ENCODE measurements around the gene CTU1. TPM values are rescaled to one million over a fixed set of nuclear protein-coding genes. Genes with fewer than 3 reads are reported as not detected.

The CTU1 gene
- total and polyA plus RNA-seq, 10 of the 15 experiments (the other 5 are each of a cell fraction or from before 2014, with no cell fraction given): 0.02 to 10.5 (median 3.0) TPM; not detected in 1

- TF ChIP-seq, protein P1, sequence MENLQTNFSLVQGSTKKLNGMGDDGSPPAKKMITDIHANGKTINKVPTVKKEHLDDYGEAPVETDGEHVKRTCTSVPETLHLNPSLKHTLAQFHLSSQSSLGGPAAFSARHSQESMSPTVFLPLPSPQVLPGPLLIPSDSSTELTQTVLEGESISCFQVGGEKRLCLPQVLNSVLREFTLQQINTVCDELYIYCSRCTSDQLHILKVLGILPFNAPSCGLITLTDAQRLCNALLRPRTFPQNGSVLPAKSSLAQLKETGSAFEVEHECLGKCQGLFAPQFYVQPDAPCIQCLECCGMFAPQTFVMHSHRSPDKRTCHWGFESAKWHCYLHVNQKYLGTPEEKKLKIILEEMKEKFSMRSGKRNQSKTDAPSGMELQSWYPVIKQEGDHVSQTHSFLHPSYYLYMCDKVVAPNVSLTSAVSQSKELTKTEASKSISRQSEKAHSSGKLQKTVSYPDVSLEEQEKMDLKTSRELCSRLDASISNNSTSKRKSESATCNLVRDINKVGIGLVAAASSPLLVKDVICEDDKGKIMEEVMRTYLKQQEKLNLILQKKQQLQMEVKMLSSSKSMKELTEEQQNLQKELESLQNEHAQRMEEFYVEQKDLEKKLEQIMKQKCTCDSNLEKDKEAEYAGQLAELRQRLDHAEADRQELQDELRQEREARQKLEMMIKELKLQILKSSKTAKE (IDR thresholded peaks at IDR 0.05; ENCODE audit: low read depth, poor library complexity, severe bottlenecking): no peak
- TF ChIP-seq IKZF1 (conservative IDR thresholded peaks at IDR 0.05) (no peak), TAF1 (IDR thresholded peaks at IDR 0.05; ENCODE audit: borderline replicate concordance, low read depth, low read length) (no peak), SREBF1 (IDR thresholded peaks at IDR 0.05; ENCODE audit: low read length) (no peak), GABPA (IDR thresholded peaks at IDR 0.05; ENCODE audit: low read depth) (no peak), ZNF24 (IDR thresholded peaks at IDR 0.05) (no peak), PAX8 (IDR thresholded peaks at IDR 0.05) (no peak), POLR2AphosphoS5 (IDR thresholded peaks at IDR 0.05; ENCODE audit: low read length) (no peak)
- TF ChIP-seq, protein P2, sequence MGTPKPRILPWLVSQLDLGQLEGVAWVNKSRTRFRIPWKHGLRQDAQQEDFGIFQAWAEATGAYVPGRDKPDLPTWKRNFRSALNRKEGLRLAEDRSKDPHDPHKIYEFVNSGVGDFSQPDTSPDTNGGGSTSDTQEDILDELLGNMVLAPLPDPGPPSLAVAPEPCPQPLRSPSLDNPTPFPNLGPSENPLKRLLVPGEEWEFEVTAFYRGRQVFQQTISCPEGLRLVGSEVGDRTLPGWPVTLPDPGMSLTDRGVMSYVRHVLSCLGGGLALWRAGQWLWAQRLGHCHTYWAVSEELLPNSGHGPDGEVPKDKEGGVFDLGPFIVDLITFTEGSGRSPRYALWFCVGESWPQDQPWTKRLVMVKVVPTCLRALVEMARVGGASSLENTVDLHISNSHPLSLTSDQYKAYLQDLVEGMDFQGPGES (IDR thresholded peaks at IDR 0.05): no peak
Observed at GRCh38 chr19:51116736-51117286, 8.6 kb upstream of the CTU1 start (continued).

DNA sequence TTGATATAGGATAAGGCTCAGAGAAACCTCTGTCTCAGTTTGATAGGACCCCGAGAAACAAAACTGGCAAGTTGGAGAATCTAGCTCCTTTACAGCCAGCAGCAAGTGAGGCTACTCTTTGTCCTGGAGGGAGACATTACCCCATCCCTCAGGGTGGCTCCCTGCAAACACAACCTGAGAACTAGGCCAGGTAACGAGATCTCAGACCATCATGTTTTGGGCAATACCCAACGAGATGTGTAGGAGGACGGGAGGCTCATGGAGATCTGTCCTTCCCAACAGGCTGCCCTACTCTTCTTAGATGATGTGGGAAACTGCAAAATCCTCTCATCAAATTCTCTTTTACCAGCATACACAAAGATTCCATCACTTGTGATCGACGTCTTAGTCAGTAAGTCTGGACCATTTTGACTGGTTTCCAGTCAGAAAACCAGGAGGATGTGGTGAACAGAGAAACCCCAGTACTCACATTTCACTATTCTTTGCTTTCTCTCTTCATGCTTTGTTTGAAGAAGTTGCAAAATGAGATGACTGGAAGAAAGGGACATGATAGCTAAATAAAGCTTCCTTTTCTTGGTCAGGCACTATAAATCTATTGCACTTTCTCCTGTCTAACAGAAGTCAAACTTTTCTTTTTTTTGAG, 6.0 kb upstream of the CTU1 start:
- H3K4me1 ChIP-seq (ENCODE audit: control insufficient read depth, insufficient read depth, low read length): no peaks in the 10 kb centered on the region
- 21% methylated on average over 6 of the region's 6 CpGs for WGBS (ENCODE audit: insufficient coverage, insufficient replicate concordance, low lambda C conversion rate, missing lambda C conversion rate)
- no peaks in the 10 kb centered on the region for H4K20me1 ChIP-seq (ENCODE audit: control insufficient read depth, insufficient read depth)
- CTCF ChIA-PET: no interaction called here
- ATAC-seq (no peak), DNase-seq (ENCODE audit: low read depth, low spot score) (no peak), FAIRE-seq (no peak)
- no peaks in the 10 kb centered on the region for H3K36me3 ChIP-seq (ENCODE audit: control insufficient read depth in 2 of 2, insufficient read depth in 2 of 2, low read length in 1 of 2)
- SMC1A ChIA-PET (ENCODE audit: uncharacterized antibody, unreplicated experiment): no interaction called here
- no peak overlapping the region for H2AFZ ChIP-seq (ENCODE audit: control insufficient read depth, low read depth, low read length)
- no peak overlapping the region for H3K9ac ChIP-seq (ENCODE audit: control insufficient read depth, insufficient read depth, low read length)
- RAD21 ChIA-PET (ENCODE audit: unreplicated experiment): no interaction called here
- no peaks in the 10 kb centered on the region for H3K9me3 ChIP-seq (replicated peaks; ENCODE audit: control insufficient read depth, insufficient read depth, low read length)
- in situ Hi-C loops (cut with MboI): no loop called here
- POLR2A ChIA-PET: no interaction called here
- no peak overlapping the region for H3K27ac ChIP-seq (ENCODE audit: control insufficient read depth, insufficient read depth)
- no peaks in the 10 kb centered on the region for H3K27me3 ChIP-seq (replicated peaks in 1 of 2; ENCODE audit: control insufficient read depth in 2 of 2, insufficient read depth in 2 of 2, low read length in 1 of 2)
- H3K4me3 ChIP-seq: no peak overlapping the region
- intact Hi-C loops (cut with micrococcal nuclease; ENCODE audit: unreplicated experiment): no loop called here
- TF ChIP-seq, protein P3, sequence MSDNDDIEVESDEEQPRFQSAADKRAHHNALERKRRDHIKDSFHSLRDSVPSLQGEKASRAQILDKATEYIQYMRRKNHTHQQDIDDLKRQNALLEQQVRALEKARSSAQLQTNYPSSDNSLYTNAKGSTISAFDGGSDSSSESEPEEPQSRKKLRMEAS (IDR thresholded peaks at IDR 0.05; ENCODE audit: low read depth, low read length): no peak
- TF ChIP-seq NFXL1 (IDR thresholded peaks at IDR 0.05; ENCODE audit: borderline replicate concordance): no peak
- peak; percentile 60 for TF ChIP-seq RUNX3 (IDR thresholded peaks at IDR 0.05; ENCODE audit: low read length)
- TF ChIP-seq RBBP5 (conservative IDR thresholded peaks at IDR 0.05): no peak
- TF ChIP-seq RAD51 (IDR thresholded peaks at IDR 0.05): no peak
- H3K4me2 ChIP-seq (ENCODE audit: control insufficient read depth, insufficient read depth): no peak overlapping the region
- BruUV-seq (replicated peaks): no TSS peak
- no peaks in the 10 kb centered on the region for H3K79me2 ChIP-seq (ENCODE audit: control insufficient read depth, insufficient read depth, low read length)

All from GM12878 (cell line).